Astrocyte (in vitro differentiated cells and primary cell): Measurements from ENCODE around the gene GNAO1.

Experiments
- CTCF ChIP-seq: IDR thresholded peaks from 2 replicates; pipeline ENCODE4 v1.5.1; 2011; ENCODE audit warnings: low read depth, mild to moderate bottlenecking, inconsistent platforms, low read length, moderate library complexity; ENCODE audit not compliant: insufficient read depth
- EZH2 ChIP-seq: IDR thresholded peaks from 2 replicates; pipeline ENCODE4 v1.6.1; 2012; ENCODE audit warnings: mild to moderate bottlenecking, low read length, inconsistent platforms; ENCODE audit not compliant: insufficient read depth

- TF ChIP-seq CTCF, result no peak
- TF ChIP-seq EZH2, result no peak
Observed at GRCh38 chr16:56161658-56162057, 29.6 kb upstream of the GNAO1 start.
